Measurements from ENCODE around the gene COPE. TPM values are rescaled to one million over a fixed set of nuclear protein-coding genes. Genes with fewer than 3 reads are reported as not detected.

The COPE gene
- total RNA-seq, 1 experiment from 2014 or later, result 221 TPM

GRCh38 chr19:18859676-18860301 is 59.4 kb downstream of the COPE start:
- intact Hi-C loops (cut with micrococcal nuclease; ENCODE audit: unreplicated experiment), result no loop called here

GRCh38 chr19:18858906-18859646 is 60.1 kb downstream of the COPE start:
- DNase-seq, result no peak
- H3K79me2 ChIP-seq (ENCODE audit: low read depth), result 0 out of 2 replicates have a peak, but pooled peaks cover 3% of the 10 kb centered on the region
- H3K4me1 ChIP-seq (replicated peaks; ENCODE audit: insufficient read depth), result 0 out of 2 replicates have a peak, but pooled peaks cover 6% of the 10 kb centered on the region
- ChIA-PET CTCF (no interaction called here), POLR2A (ENCODE audit: unreplicated experiment) (no interaction called here)
- TF ChIP-seq CTCF (conservative IDR thresholded peaks at IDR 0.05) (no peak), EZH2 (IDR thresholded peaks at IDR 0.05; ENCODE audit: low read depth) (no peak)
- no peaks in the 10 kb centered on the region for H3K9me2 ChIP-seq (ENCODE audit: insufficient read depth)
- H3K27me3 ChIP-seq (ENCODE audit: insufficient read depth, low read depth), result no peaks in the 10 kb centered on the region
- peaks cover 31% of the 10 kb centered on the region; the same call in 1 of the 2 replicates for H3F3A ChIP-seq (ENCODE audit: insufficient read depth, low read depth)
- H4K20me1 ChIP-seq (ENCODE audit: insufficient read depth), result peaks cover 54% of the 10 kb centered on the region
- no peaks in the 10 kb centered on the region for H3K9me3 ChIP-seq (ENCODE audit: insufficient read depth, low read depth)
- no TSS peak for BruUV-seq (replicated peaks)
- H3K4me3 ChIP-seq, result no peak overlapping the region
- H2AFZ ChIP-seq, result no peak overlapping the region
- peaks cover 37% of the 10 kb centered on the region for H3K36me3 ChIP-seq (ENCODE audit: low read depth)
- no peak overlapping the region for H3K27ac ChIP-seq
- H3K4me2 ChIP-seq, result no peak overlapping the region
- intact Hi-C loops (cut with micrococcal nuclease; ENCODE audit: unreplicated experiment), result no loop called here

More at GRCh38 chr19:18859676-18860301, 59.4 kb downstream of the COPE start:
- TF ChIP-seq CTCF (conservative IDR thresholded peaks at IDR 0.05) (no peak), EZH2 (IDR thresholded peaks at IDR 0.05; ENCODE audit: low read depth) (no peak)
- Histone ChIP-seq H2AFZ (no peak overlapping the region), H3K27me3 (ENCODE audit: insufficient read depth, low read depth) (no peaks in the 10 kb centered on the region), H4K20me1 (ENCODE audit: insufficient read depth) (peaks cover 57% of the 10 kb centered on the region), H3K36me3 (ENCODE audit: low read depth) (peaks cover 31% of the 10 kb centered on the region), H3K9me2 (ENCODE audit: insufficient read depth) (no peaks in the 10 kb centered on the region), H3K4me2 (no peak overlapping the region), H3F3A (ENCODE audit: insufficient read depth, low read depth) (peaks cover 35% of the 10 kb centered on the region; the same call in 1 of the 2 replicates), H3K4me3 (no peak overlapping the region), H3K4me1 (replicated peaks; ENCODE audit: insufficient read depth) (0 out of 2 replicates have a peak, but pooled peaks cover 6% of the 10 kb centered on the region), H3K27ac (no peak overlapping the region), H3K79me2 (ENCODE audit: low read depth) (no peaks in the 10 kb centered on the region), H3K9me3 (ENCODE audit: insufficient read depth, low read depth) (no peaks in the 10 kb centered on the region)
- no peak for DNase-seq
- BruUV-seq (replicated peaks), result no TSS peak
- POLR2A ChIA-PET (ENCODE audit: unreplicated experiment), result no interaction called here
- CTCF ChIA-PET, result no interaction called here

- H3K36me3 ChIP-seq (ENCODE audit: low read depth), result peaks cover 32% of the 10 kb centered on the region
- peaks cover 62% of the 10 kb centered on the region for H4K20me1 ChIP-seq (ENCODE audit: insufficient read depth)
- no TSS peak for BruUV-seq (replicated peaks)
Observed at GRCh38 chr19:18857223-18857622, 62.0 kb downstream of the COPE start.

More at GRCh38 chr19:18857223-18857622, 62.0 kb downstream of the COPE start:
- CTCF ChIA-PET, result no interaction called here
- Histone ChIP-seq H3K4me2 (no peak overlapping the region), H3K79me2 (ENCODE audit: low read depth) (0 out of 2 replicates have a peak, but pooled peaks cover 3% of the 10 kb centered on the region), H3K27ac (no peak overlapping the region), H3K4me3 (no peak overlapping the region), H3K9me2 (ENCODE audit: insufficient read depth) (no peaks in the 10 kb centered on the region), H3K27me3 (ENCODE audit: insufficient read depth, low read depth) (no peaks in the 10 kb centered on the region), H2AFZ (no peak overlapping the region), H3K9me3 (ENCODE audit: insufficient read depth, low read depth) (no peaks in the 10 kb centered on the region), H3F3A (ENCODE audit: insufficient read depth, low read depth) (peaks cover 25% of the 10 kb centered on the region; the same call in 1 of the 2 replicates), H3K4me1 (replicated peaks; ENCODE audit: insufficient read depth) (0 out of 2 replicates have a peak, but pooled peaks cover 4% of the 10 kb centered on the region)
- no peak for DNase-seq
- TF ChIP-seq CTCF (conservative IDR thresholded peaks at IDR 0.05) (no peak), EZH2 (IDR thresholded peaks at IDR 0.05; ENCODE audit: low read depth) (no peak)
- intact Hi-C loops (cut with micrococcal nuclease; ENCODE audit: unreplicated experiment), result no loop called here
- POLR2A ChIA-PET (ENCODE audit: unreplicated experiment), result no interaction called here

All from PC-9 (cell line).